Ammon's horn (tissue), 1 donor: ENCODE data around the gene SNN.

Experiments used
- DNase-seq: peaks from one replicate; pipeline ENCODE4 v3.0.0-alpha.2; 2016; ENCODE audit warnings: low spot score

SNN gene

DNA sequence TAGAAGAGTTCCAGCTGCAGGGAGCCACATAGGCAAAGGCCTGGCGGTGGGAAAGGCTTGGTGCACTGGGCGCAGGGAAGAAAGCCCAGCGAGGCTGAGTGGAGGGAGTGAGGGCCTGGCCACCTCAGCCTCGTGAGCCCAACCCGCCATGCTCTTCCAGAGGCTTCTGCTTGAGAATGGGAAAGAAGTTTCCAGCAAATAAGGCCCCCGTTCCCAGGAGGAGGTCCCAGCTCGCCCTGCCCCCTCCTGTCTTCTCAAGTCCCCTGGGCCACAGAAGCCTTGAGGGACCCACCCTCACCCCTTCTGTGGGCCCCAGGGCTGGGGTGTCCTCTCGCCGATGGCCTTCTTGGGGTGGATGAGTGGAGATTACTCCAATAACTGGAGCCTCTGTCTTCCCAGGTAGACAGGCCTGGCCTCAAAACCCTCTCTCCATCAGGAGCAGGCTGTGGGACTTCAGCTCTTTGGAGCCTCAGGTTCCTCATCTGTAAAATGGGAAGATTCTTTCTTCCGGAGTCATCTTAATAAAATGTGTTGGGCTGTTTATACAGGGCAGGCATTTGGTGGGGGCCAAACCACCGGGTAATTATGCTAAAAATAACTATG, 933 bp upstream of the SNN start:
- DNase-seq = no peak

- DNase-seq = no peak
Measured at GRCh38 chr16:11668623-11669379, 546 bp downstream of the SNN start.

DNA sequence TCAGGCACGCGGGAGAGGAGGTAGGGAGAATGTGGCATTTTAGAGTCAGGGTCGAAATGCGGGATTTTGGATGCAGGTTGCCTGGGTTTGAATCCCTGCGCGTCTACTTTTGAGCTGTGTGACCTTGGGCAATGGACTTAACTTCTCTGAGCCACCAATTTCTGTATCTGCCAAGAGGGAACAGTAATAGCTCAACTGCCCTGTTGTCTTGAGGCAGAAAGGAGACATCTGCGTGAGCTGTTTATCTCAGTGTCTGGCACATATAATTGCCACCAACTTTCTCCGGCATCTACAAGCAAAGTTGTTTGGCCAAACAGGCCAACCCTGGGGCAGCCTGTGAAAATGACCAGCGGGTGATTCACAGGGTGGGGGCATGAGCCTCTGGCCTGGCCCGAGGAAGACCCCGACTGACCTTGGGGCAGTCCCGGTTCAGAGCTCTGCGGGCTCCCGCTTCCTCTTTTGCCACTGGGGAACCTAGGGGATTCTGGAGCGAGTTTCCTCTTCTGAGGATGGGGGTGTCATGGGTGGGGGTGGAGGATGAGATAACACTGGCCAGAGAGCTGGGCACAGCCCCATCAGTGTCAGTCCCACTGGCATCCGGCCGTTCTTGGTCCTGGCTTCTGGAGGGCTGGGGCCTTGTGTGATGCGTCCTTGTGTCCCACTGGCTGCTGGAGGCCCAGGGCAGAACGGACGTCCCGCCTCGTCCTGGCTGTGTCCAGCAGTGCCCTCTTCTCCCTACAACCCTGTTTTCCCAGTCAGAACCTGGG, 1.3 kb downstream of the SNN start:
- peak; percentile 68 for DNase-seq

DNA sequence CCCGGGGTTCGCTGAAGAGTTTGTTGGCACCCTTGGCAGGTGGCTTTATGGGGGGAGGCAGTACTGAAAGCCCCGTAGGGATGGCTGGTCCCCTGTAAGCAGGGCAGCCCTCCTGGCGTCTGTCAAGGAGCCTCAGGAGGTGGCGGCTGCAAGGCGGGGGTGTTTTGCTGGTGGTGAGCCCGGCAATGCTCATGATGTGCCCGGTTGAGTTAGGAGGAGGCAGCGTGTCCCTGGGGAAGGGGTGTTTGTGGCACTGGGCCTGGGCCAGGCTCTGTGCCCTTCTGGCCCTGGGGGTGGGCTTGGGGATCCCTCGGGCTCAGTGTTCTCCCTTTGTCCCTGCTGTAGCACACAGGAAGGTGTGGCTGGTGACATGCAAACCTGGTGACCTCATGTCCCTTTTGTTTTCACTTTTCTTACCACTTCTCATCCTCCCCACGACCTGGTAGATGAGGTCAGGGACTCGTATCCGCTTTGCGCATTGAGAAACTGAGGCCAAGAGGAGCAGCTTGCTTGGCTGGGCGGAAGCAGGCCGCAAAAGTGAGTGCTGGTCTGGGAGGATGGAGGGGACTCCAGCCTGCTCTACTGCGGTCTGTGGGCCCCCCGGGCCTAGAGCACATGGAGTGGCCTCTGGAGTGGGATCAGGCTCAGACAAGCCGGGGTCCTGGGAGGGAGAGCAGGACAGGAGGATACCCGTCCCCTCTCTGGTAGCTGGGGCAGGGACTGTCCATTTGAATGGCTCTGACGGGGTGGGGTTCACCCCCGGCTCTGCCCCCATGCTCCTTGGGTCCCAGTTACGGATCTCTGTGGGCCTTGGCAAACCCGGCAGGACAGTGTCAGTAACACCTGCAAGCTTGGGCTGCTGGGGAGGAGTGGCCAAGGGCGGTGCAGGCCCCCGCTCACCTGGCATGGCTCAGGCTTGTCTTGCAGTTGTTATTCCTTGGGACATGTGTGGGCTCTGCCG, 2.2 kb downstream of the SNN start:
- peak; percentile 52 for DNase-seq

GRCh38 chr16:11671271-11671670, 3.0 kb downstream of the SNN start:
- DNase-seq = no peak

DNA sequence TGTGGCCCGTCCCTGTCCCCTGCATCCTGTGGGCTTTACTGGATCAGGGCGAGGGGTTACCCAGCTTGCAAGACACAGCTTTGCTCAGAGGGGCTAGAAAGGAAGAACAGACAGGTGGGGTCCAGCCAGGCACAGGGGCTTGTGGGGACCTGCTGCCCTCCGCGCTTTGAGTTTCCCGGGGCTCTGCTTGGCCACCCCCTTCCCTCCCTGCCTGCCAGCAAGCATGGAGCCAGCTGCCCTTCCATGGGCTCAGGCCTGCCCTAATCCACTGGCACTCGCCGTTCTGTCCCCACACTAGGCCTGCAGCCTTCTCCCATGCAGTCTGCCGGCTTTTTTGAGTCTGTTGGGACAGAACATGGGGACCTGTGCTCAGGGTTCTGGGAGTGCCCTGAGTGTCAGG, 3.4 kb downstream of the SNN start:
- no peak for DNase-seq

GRCh38 chr16:11672206-11673090, 4.2 kb downstream of the SNN start:
- no peak for DNase-seq

DNA sequence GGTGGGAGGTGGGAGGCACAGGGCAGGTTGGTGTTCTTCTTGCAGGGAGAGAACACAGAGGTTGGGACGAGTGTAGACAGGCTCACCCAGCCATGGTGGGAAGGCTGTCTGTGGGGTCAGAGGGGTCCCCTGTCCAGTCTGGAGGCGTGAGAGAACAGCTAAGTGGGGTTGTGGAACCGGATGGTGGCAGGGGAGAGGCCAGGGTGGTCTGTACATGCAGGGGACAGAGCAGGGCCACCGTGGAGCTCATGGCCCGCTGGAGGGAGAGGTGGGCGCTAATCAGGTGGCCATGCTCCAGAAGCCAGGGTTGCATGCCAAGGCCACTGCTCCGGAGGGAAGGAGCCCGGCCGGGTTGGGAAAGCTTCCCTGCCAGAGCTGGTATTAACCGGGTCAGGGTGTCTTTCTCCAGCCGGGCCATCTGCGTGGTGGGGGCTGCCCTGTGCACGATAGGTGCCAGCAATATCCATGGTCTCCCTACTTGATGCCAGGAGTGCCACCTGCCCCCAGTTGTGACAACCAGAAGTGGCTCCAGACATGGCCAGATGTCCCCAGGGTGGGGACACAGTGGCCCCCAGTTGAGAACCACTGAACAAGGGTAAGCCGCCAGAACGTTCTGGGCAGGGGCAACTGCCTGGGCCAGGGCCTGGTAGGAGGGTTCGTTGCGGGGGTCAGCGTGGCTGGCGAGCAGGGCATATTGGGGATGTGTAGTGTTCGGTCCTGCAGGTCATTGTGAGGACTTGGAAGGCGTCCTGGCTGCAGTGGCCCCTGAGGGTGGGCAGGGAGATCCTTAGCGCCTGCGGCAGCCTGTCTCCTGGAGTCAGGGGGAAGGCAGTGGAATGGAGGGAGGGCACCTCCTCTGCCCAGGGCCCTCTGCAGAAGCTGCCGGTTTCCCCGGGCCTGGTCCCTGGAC, 5.1 kb downstream of the SNN start:
- no peak for DNase-seq

- DNase-seq = no peak
Measured at GRCh38 chr16:11674001-11674817, 6.0 kb downstream of the SNN start.

DNA sequence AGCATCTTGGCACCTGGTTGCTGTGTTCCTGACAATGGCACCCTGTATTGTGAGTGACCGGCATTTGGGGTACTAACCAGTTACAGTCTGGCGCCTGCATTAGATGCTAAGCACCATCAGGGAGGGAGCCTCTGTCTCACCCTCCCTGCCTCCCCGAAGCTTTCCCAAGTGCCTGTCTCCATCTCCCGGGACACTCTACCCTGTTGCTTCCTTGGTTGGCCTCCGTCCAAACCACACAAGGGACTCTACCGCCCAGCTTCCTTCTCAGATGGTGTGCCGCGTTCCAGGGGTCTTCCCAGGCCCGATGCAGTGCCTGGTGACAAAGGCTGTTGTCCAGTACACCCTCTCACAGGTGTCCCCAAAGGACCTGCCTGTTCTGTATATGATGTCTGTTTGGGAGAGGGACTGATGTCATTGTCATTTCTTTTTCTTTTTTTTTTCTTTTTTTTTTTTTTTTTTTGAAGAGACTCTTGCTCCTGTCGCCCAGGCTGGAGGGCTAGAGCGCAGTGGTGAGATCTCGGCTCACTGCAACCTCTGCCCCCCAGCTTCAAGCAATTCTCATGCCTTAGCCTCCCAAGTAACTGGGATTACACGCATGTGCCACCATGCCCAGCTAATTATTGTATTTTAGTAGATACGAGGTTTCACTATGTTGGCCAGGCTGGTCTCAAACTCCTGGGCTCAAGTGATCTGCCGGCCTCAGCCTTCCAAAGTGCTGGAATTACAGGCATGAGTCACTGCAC, 6.7 kb downstream of the SNN start:
- DNase-seq = no peak

GRCh38 chr16:11675561-11676511, 7.6 kb downstream of the SNN start:
- no peak for DNase-seq

DNA sequence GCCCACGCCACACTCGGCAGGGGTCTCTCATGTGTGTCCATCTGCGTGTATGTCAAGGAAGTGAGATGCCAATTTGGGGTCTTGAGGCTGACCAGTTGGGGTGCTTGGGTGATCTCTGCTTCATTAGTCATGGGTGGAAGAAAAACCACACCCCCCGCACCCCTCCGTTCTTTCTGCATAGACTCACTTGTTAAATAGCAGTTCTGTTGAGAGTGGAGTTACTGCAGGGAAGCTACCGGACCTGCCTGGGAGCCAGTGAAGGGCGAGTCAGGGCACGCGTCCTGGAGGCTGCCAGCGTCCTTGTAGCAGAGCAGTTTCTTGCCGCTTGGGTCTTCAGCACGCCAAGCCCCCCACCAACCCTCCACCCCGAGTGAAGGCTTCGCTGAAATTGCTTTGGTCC, 8.5 kb downstream of the SNN start:
- DNase-seq = no peak

- no peak for DNase-seq
Measured at GRCh38 chr16:11677451-11677951, 9.2 kb downstream of the SNN start.

GRCh38 chr16:11677959-11678881, 10.0 kb downstream of the SNN start:
- no peak for DNase-seq

- peak; percentile 64 for DNase-seq
Measured at GRCh38 chr16:11679250-11679649, 11.0 kb downstream of the SNN start.
